ENCODE data around the gene HSPA1A. TPM values are rescaled to one million over a fixed set of nuclear protein-coding genes. Genes with fewer than 3 reads are reported as not detected.

HSPA1A gene
- polyA plus RNA-seq, result 49.5 TPM

DNA sequence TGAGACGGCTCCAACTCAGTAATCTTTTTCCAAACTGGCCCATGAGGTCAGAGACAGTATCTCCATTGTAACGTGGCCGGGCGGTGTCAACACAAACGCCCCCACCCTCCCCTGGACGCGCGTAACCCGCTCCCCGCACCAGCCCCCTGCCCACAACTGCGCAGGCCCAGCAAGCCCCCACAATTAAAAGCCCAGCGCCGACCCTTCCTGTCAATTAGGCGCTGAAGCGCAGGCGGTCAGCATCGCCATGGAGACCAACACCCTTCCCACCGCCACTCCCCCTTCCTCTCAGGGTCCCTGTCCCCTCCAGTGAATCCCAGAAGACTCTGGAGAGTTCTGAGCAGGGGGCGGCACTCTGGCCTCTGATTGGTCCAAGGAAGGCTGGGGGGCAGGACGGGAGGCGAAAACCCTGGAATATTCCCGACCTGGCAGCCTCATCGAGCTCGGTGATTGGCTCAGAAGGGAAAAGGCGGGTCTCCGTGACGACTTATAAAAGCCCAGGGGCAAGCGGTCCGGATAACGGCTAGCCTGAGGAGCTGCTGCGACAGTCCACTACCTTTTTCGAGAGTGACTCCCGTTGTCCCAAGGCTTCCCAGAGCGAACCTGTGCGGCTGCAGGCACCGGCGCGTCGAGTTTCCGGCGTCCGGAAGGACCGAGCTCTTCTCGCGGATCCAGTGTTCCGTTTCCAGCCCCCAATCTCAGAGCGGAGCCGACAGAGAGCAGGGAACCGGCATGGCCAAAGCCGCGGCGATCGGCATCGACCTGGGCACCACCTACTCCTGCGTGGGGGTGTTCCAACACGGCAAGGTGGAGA, at the start of gene HSPA1A, which contains the start of gene HSPA1L:
HSPA1A (plus strand) TSS at position 519 of the 814 bp plus-strand sequence; CDS start at position 733, 214 bp downstream.
HSPA1L (minus strand) TSS at position 259 of the 814 bp plus-strand sequence. CDS start 3,311 bp downstream, outside the sequence.
- Mint-ChIP-seq H3K9me3 (no peaks in the 10 kb centered on the region), H3K36me3 (peaks cover 1% of the 10 kb centered on the region), H3K4me1 (peaks cover 22 to 27% (median 24%) of the 10 kb centered on the region in 3 donors), H3K27ac (peak within 1 kb of the TSS; percentile 91 to 96 (median 93)), H3K27me3 (no peaks in the 10 kb centered on the region), H3K4me3 (peak within 1 kb of the TSS; percentile 92 to 98 (median 94))

DNA sequence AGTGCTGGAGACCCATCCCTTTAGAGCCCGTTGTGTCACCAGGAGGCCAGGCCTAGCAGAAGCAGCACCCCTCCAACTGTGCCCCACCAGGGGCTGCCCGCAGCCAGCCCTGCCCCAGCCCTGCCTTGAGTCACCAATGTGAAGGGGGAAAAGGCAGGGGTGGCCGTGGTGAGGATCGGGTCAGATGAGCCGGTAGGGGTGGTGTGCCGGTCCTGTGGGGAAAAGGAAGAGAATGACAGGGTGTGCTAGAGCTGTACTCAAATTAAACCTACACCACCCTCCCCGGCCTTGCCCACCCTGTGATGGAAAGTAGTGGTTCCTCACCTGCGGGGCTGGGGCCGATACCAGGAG, 49.8 kb upstream of the HSPA1A start:
- H3K27ac Mint-ChIP-seq, result no peak overlapping the region
- H3K4me3 Mint-ChIP-seq, result no peak overlapping the region
- H3K4me1 Mint-ChIP-seq, result peaks cover 0 to 5% (median 4%) of the 10 kb centered on the region in 3 donors
- no peaks in the 10 kb centered on the region for H3K36me3 Mint-ChIP-seq
- H3K27me3 Mint-ChIP-seq, result no peaks in the 10 kb centered on the region
- H3K9me3 Mint-ChIP-seq, result no peaks in the 10 kb centered on the region

DNA sequence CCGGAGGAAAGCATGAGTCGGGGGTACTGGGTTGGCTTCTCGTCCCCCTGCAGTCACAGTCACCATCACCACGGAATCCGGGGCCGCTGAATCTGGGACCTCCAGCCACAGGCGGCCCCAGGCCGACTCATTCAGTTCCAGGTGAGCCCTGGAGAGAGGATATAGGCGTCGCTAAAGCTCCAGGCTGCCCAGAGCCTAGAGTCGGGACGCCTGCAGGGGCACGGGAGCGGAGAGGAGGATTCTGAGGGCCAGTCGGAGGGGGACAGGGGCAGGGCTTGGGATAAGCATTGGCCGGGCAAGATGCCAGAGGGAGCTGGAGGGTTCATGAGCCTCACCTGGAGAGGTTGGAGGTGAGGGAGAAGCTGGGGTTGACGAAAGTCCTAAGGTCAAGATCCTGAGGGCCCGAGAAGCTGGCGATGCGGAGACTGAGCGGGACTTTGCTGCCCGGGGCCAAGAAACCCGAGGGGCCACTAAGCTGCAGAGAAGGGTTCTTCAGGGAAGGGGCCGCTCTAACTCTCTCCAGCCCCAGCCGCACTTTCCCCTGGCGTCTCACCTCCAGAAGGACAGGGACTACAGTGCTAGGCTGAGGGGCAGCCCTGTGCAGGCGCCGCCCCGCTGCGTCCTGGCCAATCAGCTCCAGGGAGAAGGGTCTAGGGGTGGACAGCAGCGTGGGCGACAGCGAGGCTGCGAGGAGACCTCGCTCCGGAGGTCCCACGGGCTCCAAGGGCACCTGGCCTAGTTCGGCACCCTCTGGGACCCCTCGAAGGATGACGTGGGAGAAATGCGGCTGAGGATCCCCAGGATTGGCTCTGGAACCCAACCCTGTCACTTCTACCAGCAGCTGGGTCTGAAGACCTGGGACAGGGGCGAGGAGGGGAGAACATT, 49.2 kb upstream of the HSPA1A start:
- H3K9me3 Mint-ChIP-seq, result no peaks in the 10 kb centered on the region
- H3K27ac Mint-ChIP-seq, result no peak overlapping the region
- H3K4me3 Mint-ChIP-seq, result peak overlapping the region in 1 of 4 donors; percentile 49
- H3K36me3 Mint-ChIP-seq, result no peaks in the 10 kb centered on the region
- H3K27me3 Mint-ChIP-seq, result no peaks in the 10 kb centered on the region
- peaks cover 0 to 5% (median 4%) of the 10 kb centered on the region in 3 donors for H3K4me1 Mint-ChIP-seq

DNA sequence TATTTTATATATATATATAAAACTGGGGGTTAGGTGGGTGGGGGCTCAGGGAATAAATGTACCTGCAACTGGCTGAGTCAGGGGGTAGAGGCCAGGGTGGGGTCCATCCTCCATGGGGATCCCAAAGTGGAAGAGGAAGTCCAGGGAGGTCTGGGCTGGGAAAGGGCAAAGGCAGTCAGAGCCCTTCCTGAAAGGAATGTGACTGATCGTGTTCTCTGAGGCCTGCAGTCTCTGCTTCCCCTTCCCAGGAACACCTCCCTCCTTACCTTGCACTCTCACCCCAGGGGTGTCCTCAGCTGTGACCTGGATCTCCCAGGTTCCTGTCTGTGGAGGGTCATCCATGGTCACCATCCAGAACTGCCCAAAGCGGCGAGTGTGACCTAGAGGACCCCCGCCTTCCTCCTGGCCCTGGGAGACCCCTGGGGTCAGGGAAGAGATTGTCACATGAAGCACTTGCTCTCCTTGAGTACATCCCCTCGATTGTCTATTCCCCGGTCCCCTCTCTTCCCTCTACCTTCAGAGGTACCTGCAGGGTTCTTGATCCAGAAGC, 48.2 kb upstream of the HSPA1A start:
- Mint-ChIP-seq H3K9me3 (no peaks in the 10 kb centered on the region), H3K36me3 (no peaks in the 10 kb centered on the region), H3K4me1 (peaks cover 0 to 6% (median 5%) of the 10 kb centered on the region in 3 donors), H3K27ac (no peak overlapping the region), H3K4me3 (no peak overlapping the region), H3K27me3 (no peaks in the 10 kb centered on the region)

DNA sequence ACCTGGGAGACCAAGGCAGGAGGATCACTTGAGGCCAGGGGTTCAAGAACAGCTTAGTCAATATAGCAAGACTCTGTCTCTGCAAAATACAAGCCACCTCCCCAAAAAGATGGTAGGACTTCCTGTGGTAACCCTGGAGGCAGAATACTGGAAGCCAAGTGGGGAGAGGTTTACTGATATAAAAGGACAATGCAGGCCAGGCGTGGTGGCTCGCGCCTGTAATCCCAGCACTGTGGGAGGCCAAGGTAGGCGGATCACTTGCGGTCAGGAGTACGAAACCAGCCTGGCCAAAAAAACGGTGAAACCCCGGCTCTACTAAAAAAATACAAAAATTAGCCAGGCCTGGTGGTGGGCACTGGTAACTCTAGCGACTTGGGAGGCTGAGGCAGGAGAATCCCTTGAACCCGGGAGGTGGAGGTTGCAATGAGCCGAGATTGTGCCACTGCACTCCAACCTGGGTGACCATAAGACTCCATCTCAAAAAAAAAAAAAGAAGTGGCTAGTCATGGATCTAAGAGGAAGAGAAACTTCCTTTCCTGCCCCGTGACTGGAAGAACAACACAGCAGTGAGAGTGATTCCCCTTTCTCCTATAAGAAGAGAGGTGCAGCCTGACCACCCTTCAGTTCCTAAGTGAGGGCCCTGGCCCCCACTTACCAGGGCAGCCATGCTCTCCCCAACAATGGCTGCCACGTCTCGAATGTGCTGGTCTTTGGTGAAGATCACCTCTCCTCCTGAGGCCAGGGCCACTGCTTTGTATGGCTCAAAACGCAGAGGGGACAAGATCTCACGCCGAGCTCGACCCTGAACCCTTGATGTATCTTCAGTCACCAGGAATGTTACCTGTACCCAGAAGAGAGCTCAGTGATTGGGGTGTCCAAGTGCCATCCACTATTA, 46.7 kb upstream of the HSPA1A start:
- H3K27ac Mint-ChIP-seq, result peak overlapping the region in 1 of 3 donors; percentile 57
- H3K36me3 Mint-ChIP-seq, result no peaks in the 10 kb centered on the region
- peaks cover 0 to 8% (median 5%) of the 10 kb centered on the region in 3 donors for H3K4me1 Mint-ChIP-seq
- no peaks in the 10 kb centered on the region for H3K9me3 Mint-ChIP-seq
- H3K4me3 Mint-ChIP-seq, result no peak overlapping the region
- no peaks in the 10 kb centered on the region for H3K27me3 Mint-ChIP-seq

DNA sequence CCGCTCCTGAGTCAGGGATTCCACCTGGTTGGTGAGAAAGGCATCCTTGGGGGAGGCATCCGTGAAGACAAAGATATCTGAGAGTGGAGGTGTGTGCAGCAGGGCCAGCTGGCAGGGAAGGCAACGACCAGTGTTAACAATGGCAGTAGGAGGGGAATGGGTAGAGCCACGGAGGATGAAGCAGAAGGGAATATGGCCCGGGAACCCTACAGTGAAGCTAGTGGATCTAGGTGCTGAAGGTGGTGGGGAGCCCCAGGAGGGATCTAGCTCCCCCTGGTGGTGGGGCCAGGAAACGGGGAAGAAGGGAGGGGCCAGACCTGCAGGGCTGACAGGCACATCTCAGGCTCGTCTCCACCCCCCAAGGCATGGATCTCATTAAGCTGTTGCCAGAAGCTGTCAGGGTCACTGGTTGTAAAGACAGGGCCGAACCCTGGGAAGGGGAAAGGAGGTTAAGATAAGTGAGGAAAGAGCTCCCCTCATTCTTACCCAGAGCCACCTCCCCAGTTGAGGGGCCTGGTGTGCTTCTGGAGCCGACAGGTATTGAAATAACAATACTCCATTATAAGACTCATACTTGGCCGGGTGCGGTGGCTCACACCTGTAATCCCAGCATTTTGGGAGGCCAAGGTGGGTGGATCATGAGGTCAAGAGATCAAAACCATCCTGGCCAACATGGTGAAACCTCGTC, 45.5 kb upstream of the HSPA1A start:
- Mint-ChIP-seq H3K36me3 (no peaks in the 10 kb centered on the region), H3K4me3 (no peak overlapping the region), H3K4me1 (peaks cover 0 to 8% (median 5%) of the 10 kb centered on the region in 3 donors), H3K27ac (no peak overlapping the region), H3K27me3 (no peaks in the 10 kb centered on the region), H3K9me3 (no peaks in the 10 kb centered on the region)

DNA sequence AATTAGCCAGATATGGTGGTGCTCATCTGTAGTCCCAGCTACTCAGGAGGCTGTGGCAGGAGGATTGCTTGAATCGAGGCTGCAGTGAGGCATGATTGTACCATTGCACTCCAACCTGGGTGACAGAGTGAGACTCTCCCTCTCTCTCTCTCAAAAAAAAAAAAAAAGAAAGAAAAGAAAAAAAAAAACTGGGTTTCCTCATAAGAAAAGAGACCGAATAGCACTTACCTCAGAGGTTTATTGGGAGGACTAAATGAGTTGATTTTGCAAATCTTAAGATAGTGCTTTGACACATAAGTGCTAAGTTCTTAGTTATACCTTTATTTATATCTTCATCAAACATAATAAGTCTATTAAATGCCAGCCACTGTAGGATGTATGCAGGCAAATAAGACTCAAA, 44.5 kb upstream of the HSPA1A start:
- peaks cover 0 to 10% (median 7%) of the 10 kb centered on the region in 3 donors for H3K4me1 Mint-ChIP-seq
- H3K27me3 Mint-ChIP-seq, result no peaks in the 10 kb centered on the region
- no peaks in the 10 kb centered on the region for H3K36me3 Mint-ChIP-seq
- H3K9me3 Mint-ChIP-seq, result no peaks in the 10 kb centered on the region
- H3K27ac Mint-ChIP-seq, result peak overlapping the region in 1 of 3 donors; percentile 88
- H3K4me3 Mint-ChIP-seq, result no peak overlapping the region

DNA sequence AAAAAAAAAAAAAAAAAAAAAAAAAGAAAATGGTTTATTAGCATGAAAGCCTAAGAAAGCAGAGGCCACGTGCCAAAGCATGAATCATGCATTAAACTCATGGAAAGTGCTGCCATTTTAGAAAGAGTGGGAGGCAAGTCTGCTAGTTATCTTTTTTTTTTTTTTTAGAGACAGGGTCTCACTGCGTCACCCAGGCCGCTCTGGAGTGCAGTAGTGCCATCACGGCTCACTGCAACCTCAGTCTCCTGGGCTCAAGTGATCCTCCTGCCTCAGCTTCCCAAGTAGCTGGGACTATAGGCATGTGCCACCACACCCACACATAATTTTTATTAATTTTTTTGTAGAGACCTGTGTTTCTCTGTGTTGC, 43.4 kb upstream of the HSPA1A start:
- Mint-ChIP-seq H3K27ac (peak overlapping the region in 1 of 3 donors; percentile 32), H3K27me3 (no peaks in the 10 kb centered on the region), H3K4me3 (no peak overlapping the region), H3K36me3 (no peaks in the 10 kb centered on the region), H3K9me3 (no peaks in the 10 kb centered on the region), H3K4me1 (peaks cover 0 to 14% (median 13%) of the 10 kb centered on the region in 3 donors)

DNA sequence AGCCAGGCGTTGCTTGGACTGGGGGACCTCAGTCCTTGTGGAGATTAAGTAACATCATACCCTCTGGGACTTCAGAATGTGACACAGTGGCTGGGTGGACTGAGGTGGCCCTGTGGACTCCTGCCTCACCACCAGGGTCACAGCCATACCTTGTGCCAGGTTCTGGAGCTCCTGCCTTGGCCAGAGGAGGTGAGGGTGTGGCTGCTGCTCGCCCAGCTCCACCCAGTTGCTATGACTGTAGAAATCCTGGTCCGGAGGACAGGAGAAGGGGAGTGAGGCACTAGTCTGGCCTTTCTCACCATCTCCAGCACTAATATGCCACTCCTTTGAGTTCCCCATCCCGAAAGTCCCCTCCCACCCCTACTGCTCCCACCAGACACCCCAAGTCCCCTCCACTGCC, 40.2 kb upstream of the HSPA1A start:
- Mint-ChIP-seq H3K27ac (no peak overlapping the region), H3K4me3 (peak overlapping the region in 1 of 4 donors; percentile 69), H3K4me1 (peaks cover 0 to 15% (median 11%) of the 10 kb centered on the region in 3 donors), H3K9me3 (no peaks in the 10 kb centered on the region), H3K27me3 (no peaks in the 10 kb centered on the region), H3K36me3 (no peaks in the 10 kb centered on the region)

DNA sequence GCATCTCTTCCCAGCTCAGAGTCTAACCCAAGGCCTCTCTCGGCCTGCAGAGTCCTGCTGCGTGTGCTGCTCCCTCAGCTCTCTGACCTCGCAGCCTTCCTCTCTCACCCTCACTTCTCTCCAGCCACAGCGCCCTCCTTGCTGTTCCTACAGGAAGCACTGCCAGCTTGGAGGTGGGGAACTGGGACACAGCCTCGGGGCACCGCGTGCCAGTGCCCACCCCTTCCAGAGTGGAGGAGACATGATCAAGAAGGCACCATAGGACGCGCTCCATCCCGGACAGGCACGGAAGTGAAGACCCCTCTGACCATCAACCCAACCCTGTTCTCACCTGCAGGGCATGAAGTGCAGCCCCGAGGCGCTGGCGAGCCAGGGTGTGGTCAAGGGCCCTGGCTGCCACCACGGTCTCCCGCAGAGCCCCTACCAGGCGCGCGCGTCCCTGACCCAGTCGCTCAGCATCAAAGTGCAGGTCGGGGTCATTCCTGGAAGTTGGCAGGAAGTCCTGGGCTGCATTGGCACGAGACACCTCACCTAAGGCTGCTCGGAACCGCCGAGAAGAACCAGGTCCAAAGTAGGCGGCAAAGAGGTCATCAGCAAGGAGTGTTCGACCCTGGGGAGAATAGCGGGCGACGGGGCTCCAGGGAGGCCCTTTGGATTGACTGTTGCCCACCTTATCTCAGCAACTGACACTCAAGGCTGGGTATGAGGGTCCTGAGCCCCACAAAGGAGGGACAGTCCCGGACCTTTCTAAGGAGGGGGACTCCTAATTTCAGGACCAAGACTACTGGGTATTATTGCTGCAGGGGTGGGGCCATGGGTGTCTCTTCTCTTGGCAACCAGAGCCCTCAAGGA, 39.5 kb upstream of the HSPA1A start:
- peaks cover 0 to 15% (median 11%) of the 10 kb centered on the region in 3 donors for H3K4me1 Mint-ChIP-seq
- peak overlapping the region in 2 of 4 donors; percentile 69 for H3K4me3 Mint-ChIP-seq
- H3K27ac Mint-ChIP-seq, result peak overlapping the region; percentile 81 to 89 (median 84)
- H3K27me3 Mint-ChIP-seq, result no peaks in the 10 kb centered on the region
- no peaks in the 10 kb centered on the region for H3K9me3 Mint-ChIP-seq
- no peaks in the 10 kb centered on the region for H3K36me3 Mint-ChIP-seq

DNA sequence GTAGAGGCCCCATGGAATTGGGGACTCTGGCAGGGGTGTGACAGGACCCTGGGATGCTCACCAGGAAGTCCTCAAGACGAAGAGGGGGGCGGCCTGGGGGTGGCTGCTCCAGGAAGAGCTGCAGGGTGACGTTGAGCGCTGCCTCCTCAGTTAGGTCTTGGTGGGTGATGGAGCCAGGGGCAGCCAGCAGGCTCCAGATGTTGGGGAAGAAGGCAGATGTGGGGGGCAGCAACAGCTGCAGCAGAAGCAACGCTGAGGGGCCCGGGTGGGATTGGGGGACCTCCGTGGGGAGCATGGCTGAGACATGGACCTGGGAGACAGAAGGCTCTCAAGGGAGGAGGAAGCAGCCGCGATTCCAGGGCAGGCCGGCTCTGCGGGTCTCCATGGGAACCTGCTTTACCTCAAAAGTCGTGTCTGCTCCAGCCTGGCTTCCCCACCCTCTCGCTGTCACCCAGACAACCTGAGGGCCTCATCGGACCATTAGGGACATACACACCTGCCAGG, 38.8 kb upstream of the HSPA1A start:
- Mint-ChIP-seq H3K9me3 (no peaks in the 10 kb centered on the region), H3K27me3 (no peaks in the 10 kb centered on the region), H3K4me3 (peak overlapping the region in 3 of 4 donors; percentile 61 to 80 (median 69)), H3K4me1 (peaks cover 0 to 13% (median 11%) of the 10 kb centered on the region in 3 donors), H3K36me3 (no peaks in the 10 kb centered on the region), H3K27ac (peak overlapping the region; percentile 81 to 84 (median 81))

DNA sequence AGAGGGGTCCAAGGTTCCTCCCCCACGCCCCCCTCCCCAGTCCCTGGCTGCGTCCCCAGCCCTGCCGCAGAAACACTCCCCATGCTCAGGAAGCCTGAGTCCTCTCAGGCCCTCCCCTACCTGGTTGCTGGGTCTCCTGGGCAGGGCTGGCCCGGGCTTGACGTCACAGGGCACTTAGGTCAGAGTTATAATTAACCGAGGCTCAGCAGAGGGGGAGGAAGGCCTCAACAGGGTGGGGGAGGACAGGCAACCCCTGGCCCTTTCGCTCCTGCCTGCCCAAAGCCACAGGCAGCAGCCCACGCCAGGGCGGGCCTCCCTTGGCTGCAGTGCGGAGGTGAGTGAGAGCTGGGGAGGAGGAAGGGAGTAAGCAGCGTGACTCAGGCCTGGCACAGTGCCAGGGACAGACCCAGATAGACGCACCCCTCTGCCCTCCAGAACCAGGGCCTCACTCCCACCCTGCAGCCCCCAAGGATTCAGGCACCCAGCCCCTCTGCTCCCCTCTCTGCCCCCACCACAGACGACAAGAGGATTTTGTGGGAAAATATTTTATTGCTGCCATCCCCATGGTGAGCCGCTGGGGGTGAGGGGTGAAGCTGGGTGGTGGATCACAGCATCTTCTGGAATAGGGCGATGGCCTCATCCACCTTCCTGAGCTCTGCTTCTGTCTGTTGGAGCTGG, 38.2 kb upstream of the HSPA1A start, which contains the start of gene VWA7:
VWA7 (minus strand) TSS at position 340 of the 678 bp plus-strand sequence. CDS start 549 bp downstream, outside the sequence.
- Mint-ChIP-seq H3K27me3 (no peaks in the 10 kb centered on the region), H3K4me1 (peaks cover 0 to 13% (median 11%) of the 10 kb centered on the region in 3 donors), H3K27ac (peak within 1 kb of the TSS; percentile 81 to 89 (median 84)), H3K36me3 (no peaks in the 10 kb centered on the region), H3K9me3 (no peaks in the 10 kb centered on the region), H3K4me3 (peak within 1 kb of the TSS; percentile 14 to 80 (median 65))
